Raji (cell line): ENCODE data around the gene PRDX4.

Experiments
- POLR2A ChIP-seq: IDR thresholded peaks from 2 replicates; pipeline ENCODE4 v1.6.1; 2011; ENCODE audit warnings: low read depth, low read length, control low read depth; ENCODE audit not compliant: insufficient read depth

PRDX4 gene

GRCh38 chrX:23667239-23668177 is at the start of gene PRDX4:
Gene PRDX4 (plus strand): TSS chrX:23667493. CDS start chrX:23667571, 78 bp downstream.
- TF ChIP-seq POLR2A: peak; percentile 82

GRCh38 chrX:23621621-23622265 is 45.5 kb upstream of the PRDX4 start:
- no peak for TF ChIP-seq POLR2A

GRCh38 chrX:23623797-23624196 is 43.5 kb upstream of the PRDX4 start:
- TF ChIP-seq POLR2A: no peak

- TF ChIP-seq POLR2A: no peak
These were observed 40.6 kb upstream of the PRDX4 start for GRCh38 chrX:23626651-23627050.

- TF ChIP-seq POLR2A: no peak
These were observed 39.2 kb upstream of the PRDX4 start for GRCh38 chrX:23628131-23628530.

GRCh38 chrX:23631136-23631535 is 36.2 kb upstream of the PRDX4 start:
- TF ChIP-seq POLR2A: no peak

GRCh38 chrX:23633834-23634580 is 33.3 kb upstream of the PRDX4 start:
- TF ChIP-seq POLR2A: no peak

- no peak for TF ChIP-seq POLR2A
These were observed 30.1 kb upstream of the PRDX4 start for GRCh38 chrX:23637187-23637586.

GRCh38 chrX:23643020-23643419 is 24.3 kb upstream of the PRDX4 start:
- TF ChIP-seq POLR2A: no peak

- TF ChIP-seq POLR2A: no peak
These were observed 22.5 kb upstream of the PRDX4 start for GRCh38 chrX:23644744-23645143.

GRCh38 chrX:23656091-23656490 is 11.2 kb upstream of the PRDX4 start:
- no peak for TF ChIP-seq POLR2A

GRCh38 chrX:23656684-23657083 is 10.6 kb upstream of the PRDX4 start:
- no peak for TF ChIP-seq POLR2A

- no peak for TF ChIP-seq POLR2A
These were observed 8.0 kb upstream of the PRDX4 start for GRCh38 chrX:23659339-23659738.

GRCh38 chrX:23660766-23661132 is 6.5 kb upstream of the PRDX4 start:
- no peak for TF ChIP-seq POLR2A

GRCh38 chrX:23661671-23662070 is 5.6 kb upstream of the PRDX4 start:
- no peak for TF ChIP-seq POLR2A
